Mononuclear cell (primary cell): ENCODE results near the gene FEZF2. TPM values are rescaled to one million over a fixed set of nuclear protein-coding genes. Genes with fewer than 3 reads are reported as not detected.

Experiments
- H3K27me3 ChIP-seq: 2 replicates; pipeline ENCODE4 v1.6.0; 2011; ENCODE audit warnings: low read length, control low read depth; ENCODE audit not compliant: insufficient read depth
- H3K4me1 ChIP-seq: 2 replicates; pipeline ENCODE4 v1.5.1; 2011; ENCODE audit warnings: mild to moderate bottlenecking, low read length, control low read depth; ENCODE audit not compliant: insufficient read depth
- H3K4me3 ChIP-seq: 2 replicates; pipeline ENCODE4 v1.5.1; 2011; ENCODE audit warnings: mild to moderate bottlenecking, low read length, moderate library complexity
- H3K9me3 ChIP-seq: 2 replicates; pipeline ENCODE4 v1.5.1; 2011; ENCODE audit warnings: low read depth, mild to moderate bottlenecking, control low read depth, low read length
- total RNA-seq: library from RNA; depleted of rRNA; stranded (reverse); fragments of >200 nt; gene quantifications from one replicate; pipeline ENCODE4 v1.2.3, GENCODE V29; 2012

FEZF2 gene
- total RNA-seq, 1 donor, result not detected

DNA sequence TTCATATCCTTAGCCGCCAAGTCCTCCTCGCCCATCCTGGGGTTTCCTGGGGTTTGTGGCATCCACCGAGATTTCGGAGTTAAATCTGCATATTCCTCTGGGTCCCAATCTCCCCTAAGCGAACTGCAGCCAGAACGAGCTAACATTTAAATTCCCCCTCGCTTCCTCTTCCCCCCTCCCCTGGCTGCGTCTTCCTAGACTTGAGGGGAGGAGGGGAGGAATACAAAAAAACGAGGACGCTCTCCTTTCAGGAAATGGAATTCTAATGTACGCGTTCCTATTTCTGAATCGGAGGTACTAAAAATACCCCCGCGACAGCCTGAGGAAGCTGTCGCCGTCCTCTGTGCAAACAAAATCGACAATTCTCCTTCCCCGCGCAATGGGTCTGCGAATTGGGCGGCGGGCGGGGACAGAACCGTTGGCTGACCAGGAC, 5.6 kb downstream of the FEZF2 start:
- peaks cover 78% of the 10 kb centered on the region for H3K27me3 ChIP-seq
- no peak overlapping the region for H3K4me3 ChIP-seq
- no peaks in the 10 kb centered on the region for H3K9me3 ChIP-seq
- H3K4me1 ChIP-seq, result no peaks in the 10 kb centered on the region

DNA sequence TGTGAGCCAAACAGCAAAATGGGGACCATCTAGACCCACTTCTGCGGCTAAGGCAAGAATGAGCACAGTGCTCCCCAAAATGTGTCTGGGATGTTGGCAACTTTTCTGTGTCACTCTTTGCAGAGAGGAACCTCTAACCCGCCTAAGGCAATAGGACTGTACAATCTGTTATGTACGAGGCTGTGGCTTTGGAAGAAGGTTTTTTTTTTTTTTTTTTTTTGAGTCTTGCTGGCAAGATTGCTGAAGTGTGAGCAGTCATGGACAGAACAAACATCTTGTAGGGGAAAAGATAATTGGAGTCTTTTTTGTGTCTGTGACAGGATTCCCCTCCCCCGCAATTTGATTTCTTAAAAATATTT, 7.2 kb downstream of the FEZF2 start:
- H3K27me3 ChIP-seq, result peaks cover 65% of the 10 kb centered on the region

DNA sequence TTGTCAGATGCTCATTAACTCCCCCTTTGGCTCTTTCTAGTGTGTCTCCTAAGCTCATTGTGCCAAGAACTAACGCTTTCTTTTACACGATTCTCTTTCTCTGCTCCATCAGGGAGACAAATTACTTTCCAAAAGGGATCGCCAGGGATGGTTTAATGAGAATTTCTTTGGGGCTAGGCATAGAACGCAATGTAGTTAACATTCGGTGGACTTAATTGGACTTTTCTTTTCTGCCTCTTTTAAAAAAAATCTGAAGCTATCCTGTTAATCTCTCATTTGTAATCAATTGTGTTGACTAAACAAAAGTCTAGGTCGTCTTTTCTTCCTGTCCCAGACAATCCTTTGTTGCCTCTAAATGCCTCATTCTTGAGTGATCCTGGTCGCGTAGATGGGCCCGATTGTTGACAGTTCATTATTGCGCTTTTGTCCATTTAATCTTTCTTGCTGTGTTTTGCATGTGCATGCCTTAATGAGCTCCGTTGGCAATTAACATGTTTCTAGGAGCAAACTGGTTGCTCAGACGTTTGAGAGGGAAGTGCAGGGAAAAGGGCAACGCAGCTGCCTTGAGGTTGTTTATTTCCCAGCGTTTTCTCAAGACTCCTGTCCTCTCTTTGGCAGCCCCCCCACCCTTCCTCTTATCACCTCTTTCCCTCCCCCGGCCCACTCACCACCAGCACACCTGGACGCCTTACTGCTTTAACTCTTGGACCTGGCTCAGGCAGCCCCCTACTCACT, 7.8 kb downstream of the FEZF2 start:
- H3K4me1 ChIP-seq, result no peaks in the 10 kb centered on the region
- no peak overlapping the region for H3K4me3 ChIP-seq
- no peaks in the 10 kb centered on the region for H3K9me3 ChIP-seq
- peaks cover 59% of the 10 kb centered on the region for H3K27me3 ChIP-seq

More for the DNA sequence above, 7.2 kb downstream of the FEZF2 start:
- Histone ChIP-seq H3K4me1 (no peaks in the 10 kb centered on the region), H3K9me3 (no peaks in the 10 kb centered on the region), H3K4me3 (no peak overlapping the region)

DNA sequence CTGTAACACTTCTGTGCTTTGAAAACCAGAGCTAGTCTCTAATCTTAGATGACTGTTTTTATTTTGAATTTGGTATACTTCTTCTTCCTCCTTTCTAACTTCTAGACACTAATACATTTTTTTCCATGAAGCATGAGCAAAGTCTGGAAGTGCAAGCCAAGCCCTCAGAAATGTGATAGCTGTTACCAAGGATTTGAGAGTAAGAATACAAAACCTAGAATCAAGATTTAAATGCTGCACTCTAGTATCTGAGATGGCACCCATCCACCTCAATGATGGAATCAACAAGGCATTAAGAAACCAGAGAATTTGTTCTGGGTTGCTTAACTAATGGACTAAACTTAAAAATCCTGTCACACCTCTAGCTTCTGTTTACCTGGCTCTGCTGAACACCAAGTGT, 9.2 kb downstream of the FEZF2 start:
- peaks cover 46% of the 10 kb centered on the region for H3K27me3 ChIP-seq
- no peaks in the 10 kb centered on the region for H3K4me1 ChIP-seq
- no peaks in the 10 kb centered on the region for H3K9me3 ChIP-seq
- no peak overlapping the region for H3K4me3 ChIP-seq

DNA sequence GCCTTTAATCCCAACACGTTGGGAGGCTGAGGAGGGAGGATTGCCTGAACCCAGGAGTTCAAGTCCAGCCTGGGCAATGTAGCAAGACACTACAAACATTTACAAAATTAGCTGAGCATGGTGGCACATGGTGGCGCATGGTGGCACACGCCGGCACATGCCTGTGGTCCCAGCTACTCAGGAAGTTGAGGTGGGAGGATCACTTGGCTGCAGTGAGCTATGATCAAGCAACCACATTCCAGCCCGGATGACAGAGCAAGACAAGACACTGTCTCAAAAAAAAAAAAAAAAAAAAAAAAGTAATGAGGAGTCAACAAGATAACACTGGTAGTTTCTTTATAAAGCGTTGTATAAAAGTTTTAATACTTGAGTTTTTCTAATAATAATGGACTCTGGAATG, 10.1 kb downstream of the FEZF2 start:
- H3K4me3 ChIP-seq, result no peak overlapping the region
- peaks cover 36% of the 10 kb centered on the region for H3K27me3 ChIP-seq
- H3K9me3 ChIP-seq, result no peaks in the 10 kb centered on the region
- no peaks in the 10 kb centered on the region for H3K4me1 ChIP-seq

DNA sequence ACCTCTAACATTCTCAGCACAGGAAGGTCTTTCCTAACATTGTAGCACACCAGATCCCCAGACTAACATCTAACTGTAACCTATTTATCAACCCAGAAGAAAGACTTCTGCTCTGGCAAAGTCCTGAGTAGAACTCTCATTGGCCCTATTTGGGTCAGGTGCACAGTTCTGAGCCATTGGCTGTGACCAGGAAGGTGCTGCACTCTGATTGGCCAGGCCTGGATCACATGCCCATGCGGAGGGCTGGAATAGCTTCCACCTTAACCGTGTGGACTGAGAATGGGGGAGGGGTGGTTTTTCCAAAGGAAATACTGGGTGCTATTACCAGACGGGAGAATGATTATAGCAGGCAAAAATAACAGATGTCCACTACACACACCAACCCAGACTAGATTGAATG, 11.5 kb downstream of the FEZF2 start:
- Histone ChIP-seq H3K4me3 (no peak overlapping the region), H3K4me1 (no peaks in the 10 kb centered on the region), H3K27me3 (peaks cover 22% of the 10 kb centered on the region), H3K9me3 (no peaks in the 10 kb centered on the region)

DNA sequence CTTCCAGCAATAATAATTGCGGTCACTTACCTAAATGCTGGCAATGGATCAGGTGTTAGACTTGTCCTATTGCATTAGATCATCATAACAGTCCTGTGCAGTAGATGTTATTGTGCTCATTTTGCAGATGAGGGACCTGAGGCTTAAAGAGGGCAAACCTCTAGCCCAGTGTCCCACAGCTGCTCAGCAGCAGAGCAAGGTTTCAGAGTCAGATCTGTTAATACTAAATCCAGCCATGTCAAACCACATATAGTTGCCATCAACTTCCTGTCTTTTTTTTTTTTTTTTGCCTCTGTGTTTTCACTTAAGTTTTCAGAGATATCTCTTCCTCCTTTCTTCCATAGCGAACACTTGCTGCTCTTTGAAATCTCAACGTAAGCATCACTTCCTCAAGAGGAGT, 12.1 kb downstream of the FEZF2 start:
- Histone ChIP-seq H3K4me1 (no peaks in the 10 kb centered on the region), H3K4me3 (no peak overlapping the region), H3K9me3 (no peaks in the 10 kb centered on the region), H3K27me3 (peaks cover 16% of the 10 kb centered on the region)

DNA sequence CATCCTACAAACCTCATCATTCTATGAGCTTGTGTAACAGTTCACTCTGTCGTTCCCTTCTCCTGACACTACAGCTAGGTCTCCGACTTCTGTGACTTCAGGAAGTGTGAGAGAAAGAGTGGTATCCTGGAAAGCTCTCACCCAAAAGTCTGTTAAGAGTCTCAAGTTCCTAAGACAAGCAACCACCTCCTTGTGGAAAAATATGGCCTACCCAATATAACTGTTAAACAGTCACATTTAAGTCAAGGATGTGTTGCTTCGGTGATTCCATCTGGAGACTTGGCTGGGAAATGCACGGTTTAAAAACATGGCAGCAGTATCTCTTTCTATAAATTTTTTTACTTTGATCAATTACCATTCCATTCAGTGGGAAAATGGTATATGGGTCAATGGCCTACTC, 13.8 kb downstream of the FEZF2 start:
- Histone ChIP-seq H3K4me3 (no peak overlapping the region), H3K27me3 (peaks cover under 1% of the 10 kb centered on the region), H3K9me3 (no peaks in the 10 kb centered on the region), H3K4me1 (no peaks in the 10 kb centered on the region)

DNA sequence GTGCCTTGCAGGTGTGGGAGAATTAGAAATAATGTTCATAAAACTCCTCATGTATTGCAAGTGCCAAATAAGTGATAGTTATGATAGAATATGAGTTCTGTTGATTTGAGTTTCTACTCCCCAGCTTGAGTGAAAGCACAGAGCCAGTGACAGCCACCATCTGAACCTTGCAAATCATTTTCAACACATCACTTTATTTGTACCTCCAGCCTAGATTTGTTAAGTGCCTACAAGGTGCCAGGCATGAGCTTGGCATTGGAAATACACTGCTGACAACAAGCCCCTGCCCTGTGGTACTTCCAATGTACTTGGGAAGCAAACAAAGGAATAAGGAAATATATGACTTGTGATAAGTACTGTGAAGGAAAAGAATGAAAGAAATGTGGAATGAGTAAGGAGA, 17.0 kb downstream of the FEZF2 start:
- Histone ChIP-seq H3K27me3 (no peaks in the 10 kb centered on the region), H3K9me3 (no peaks in the 10 kb centered on the region), H3K4me3 (no peak overlapping the region), H3K4me1 (no peaks in the 10 kb centered on the region)

DNA sequence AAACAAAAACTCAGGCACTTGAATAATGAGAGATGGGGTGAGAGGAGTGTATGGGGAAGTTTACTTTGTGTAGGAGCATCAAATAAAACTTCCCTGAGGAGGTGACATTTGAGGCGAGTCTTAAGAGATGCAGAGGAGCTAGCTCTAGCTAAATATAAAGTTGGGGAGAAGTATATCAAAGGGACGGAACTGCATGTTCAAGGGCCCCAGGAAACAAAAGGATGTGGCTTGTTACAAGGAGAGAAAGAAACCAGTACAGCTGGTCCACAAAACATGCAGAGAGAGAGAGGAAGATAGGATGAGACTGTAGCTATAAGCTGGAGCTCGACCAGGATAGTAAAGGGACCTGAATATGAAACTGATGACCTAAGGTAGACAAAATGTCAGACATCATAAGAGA, 17.6 kb downstream of the FEZF2 start:
- no peak overlapping the region for H3K4me3 ChIP-seq
- no peaks in the 10 kb centered on the region for H3K4me1 ChIP-seq
- no peaks in the 10 kb centered on the region for H3K9me3 ChIP-seq
- H3K27me3 ChIP-seq, result no peaks in the 10 kb centered on the region

DNA sequence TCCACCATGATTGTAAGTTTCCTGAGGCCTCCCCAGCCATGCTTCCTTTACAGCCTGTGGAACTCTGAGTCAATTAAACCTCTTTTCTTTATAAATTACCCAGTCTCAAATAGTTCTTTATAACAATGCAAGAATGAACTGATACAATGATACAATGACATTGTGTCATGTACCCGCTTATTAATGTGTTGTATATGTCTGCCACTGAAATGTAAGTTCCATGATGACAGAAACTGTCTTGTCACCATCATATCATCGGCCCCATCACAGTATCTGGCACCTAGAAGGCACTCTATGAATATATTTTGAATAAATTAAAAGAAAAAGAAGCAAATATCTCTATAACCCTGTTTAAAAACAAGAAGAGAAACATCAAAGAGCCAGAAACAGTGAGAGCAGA, 29.6 kb downstream of the FEZF2 start:
- no peaks in the 10 kb centered on the region for H3K9me3 ChIP-seq
- H3K4me1 ChIP-seq, result no peaks in the 10 kb centered on the region
- no peak overlapping the region for H3K4me3 ChIP-seq
- H3K27me3 ChIP-seq, result no peaks in the 10 kb centered on the region

DNA sequence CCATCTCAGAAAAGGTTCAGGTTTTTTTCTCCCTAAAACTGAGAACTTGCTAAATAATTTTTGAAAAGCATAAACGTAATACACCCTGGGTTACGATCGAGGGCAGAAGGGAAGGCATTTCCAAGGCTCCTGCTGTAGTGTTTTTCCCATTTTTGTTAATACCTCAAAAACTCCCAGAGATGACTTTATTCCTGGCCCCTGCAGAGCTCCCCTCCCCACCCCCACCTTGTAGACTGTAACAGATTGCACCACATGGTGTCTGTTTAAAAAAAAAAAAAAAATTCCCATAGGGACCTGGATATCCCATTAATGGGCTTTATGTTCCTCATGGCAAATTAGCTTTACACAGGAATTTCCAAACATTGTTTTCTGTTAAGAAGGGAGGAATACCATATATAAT, 38.2 kb downstream of the FEZF2 start:
- Histone ChIP-seq H3K27me3 (no peaks in the 10 kb centered on the region), H3K4me1 (no peaks in the 10 kb centered on the region), H3K4me3 (no peak overlapping the region), H3K9me3 (no peaks in the 10 kb centered on the region)

DNA sequence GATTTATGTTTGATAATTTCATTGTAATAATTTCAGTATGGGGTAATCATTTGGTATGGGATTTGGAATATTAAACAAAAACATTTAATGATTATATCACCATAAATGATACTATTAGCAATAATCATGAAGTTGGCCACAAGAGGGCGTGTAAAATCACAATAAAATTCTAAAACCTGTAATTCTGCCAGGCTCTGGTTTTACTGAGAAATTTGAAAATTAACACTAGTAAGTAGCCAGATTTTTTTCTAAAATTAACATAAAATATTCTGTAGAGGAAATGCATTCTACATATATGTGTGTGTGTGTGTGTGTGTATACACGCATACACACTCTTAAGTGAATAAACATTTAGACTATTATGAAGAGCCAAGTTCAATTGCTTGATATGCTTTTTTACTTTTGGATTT, 40.5 kb downstream of the FEZF2 start:
- Histone ChIP-seq H3K9me3 (no peaks in the 10 kb centered on the region), H3K27me3 (no peaks in the 10 kb centered on the region), H3K4me1 (no peaks in the 10 kb centered on the region), H3K4me3 (no peak overlapping the region)

DNA sequence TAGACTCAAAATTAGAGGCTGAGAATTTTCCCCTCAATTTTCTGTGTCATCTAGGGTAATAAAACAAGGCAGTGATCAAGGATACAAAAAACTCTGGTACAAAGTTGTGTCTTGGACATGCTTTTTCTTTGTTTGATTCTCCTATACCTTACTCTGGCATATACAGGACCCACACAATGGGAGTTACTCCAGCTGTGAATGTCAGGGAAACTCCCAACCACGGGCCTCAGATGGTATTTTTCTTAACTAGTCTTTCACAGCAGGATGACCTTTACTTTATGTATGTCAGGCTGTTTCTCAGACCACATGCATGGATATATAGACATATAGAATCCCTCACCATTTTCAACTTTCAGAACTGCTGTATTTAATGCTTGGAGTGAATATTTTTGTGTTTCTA, 41.3 kb downstream of the FEZF2 start:
- Histone ChIP-seq H3K4me3 (no peak overlapping the region), H3K9me3 (no peaks in the 10 kb centered on the region), H3K27me3 (no peaks in the 10 kb centered on the region), H3K4me1 (no peaks in the 10 kb centered on the region)

DNA sequence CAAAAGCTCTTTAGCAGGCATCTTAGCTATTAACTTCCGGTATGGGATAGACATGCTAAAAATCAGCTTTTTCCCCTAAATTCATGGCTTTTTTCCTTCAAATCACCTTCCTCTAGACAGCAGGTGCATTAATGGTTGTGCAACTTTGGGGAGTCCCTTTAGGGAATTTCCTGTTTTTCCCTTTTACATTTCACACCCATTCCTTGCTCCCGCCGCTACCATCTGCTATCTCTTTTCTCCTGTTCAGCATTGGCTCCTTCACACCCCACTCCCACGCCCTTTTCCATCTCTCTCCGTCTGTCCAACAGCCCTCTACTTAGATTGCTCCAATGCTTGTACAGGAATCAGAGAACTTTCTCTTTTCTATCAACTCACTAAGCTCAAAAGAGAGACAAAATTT, 43.4 kb downstream of the FEZF2 start:
- Histone ChIP-seq H3K4me1 (no peaks in the 10 kb centered on the region), H3K9me3 (no peaks in the 10 kb centered on the region), H3K27me3 (no peaks in the 10 kb centered on the region), H3K4me3 (no peak overlapping the region)

DNA sequence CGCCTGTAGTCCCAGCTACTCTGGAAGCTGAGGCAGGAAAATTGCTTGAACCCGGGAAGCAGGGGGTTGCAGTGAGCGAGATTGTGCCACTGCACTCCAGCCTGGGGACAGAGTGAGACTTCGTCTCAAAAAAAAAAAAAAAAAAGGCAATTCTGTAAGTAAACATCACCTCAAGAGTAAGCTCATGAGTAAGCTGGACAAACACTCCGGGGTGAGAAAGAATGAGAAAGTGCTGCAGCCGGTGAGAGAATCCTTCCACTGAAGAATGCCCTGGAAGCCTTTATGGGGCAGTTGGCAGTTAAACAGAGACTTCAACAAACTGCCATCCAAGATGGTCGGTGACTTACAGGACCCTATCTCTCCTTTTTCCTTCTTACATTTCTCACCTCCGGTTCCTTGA, 47.5 kb downstream of the FEZF2 start:
- H3K4me3 ChIP-seq, result no peak overlapping the region
- no peaks in the 10 kb centered on the region for H3K4me1 ChIP-seq
- no peaks in the 10 kb centered on the region for H3K27me3 ChIP-seq
- H3K9me3 ChIP-seq, result no peaks in the 10 kb centered on the region
